Endothelial cell of umbilical vein (primary cell): ENCODE data around the gene COQ2. TPM values are rescaled to one million over a fixed set of nuclear protein-coding genes. Genes with fewer than 3 reads are reported as not detected.

Experiments
- BruUV-seq: library from RNA; stranded (reverse); fragments of 400-500 nt; replicated peaks from 2 replicates; lab custom pipeline; 2021; lab: Mats Ljungman, UMichigan
- CTCF ChIA-PET: fragments of 300-600, 350-600 bp; sonication (Branson Sonifier 250); formaldehyde crosslinking; loops from one replicate; lab custom pipeline; 2021; ENCODE audit warnings: antibody characterized with exemption, inconsistent platforms; lab: Charles Lee
- POLR2A ChIA-PET: fragments of 300-600, 350-600 bp; sonication (Branson Sonifier 250); formaldehyde crosslinking; loops from one replicate; lab custom pipeline; 2021; ENCODE audit warnings: antibody characterized with exemption, inconsistent platforms; lab: Charles Lee
- DNase-seq: peaks from one replicate; pipeline ENCODE4 v3.0.0-alpha.2; 2011; ENCODE audit warnings: low read depth, low spot score
- FAIRE-seq: peaks from 2 replicates; lab custom pipeline; 2011; peaks lifted over from hg19 to GRCh38; lab: Jason Lieb, UNC
- H2AFZ ChIP-seq: 2 replicates; pipeline ENCODE4 v1.6.0; 2012; ENCODE audit warnings: low read depth, low read length, control low read depth, inconsistent platforms
- H3K27ac ChIP-seq: 2 replicates; pipeline ENCODE4 v1.5.1; 2011; ENCODE audit warnings: low read depth, mild to moderate bottlenecking, control low read depth, low read length, moderate library complexity; ENCODE audit not compliant: insufficient read depth
- H3K27me3 ChIP-seq, 2 experiments: 2 replicates each; pipeline versions ENCODE4 v1.6.0 to v1.6.1; 2011; ENCODE audit warnings: low read length in 2 of 2, mixed read lengths in 1 of 2; ENCODE audit not compliant: control insufficient read depth in 2 of 2, insufficient read depth in 2 of 2
- H3K36me3 ChIP-seq, 2 experiments: 2 replicates in 1 of 2; 3 replicates in 1 of 2; pipeline ENCODE4 v1.5.1; 2011; ENCODE audit warnings: low read length in 2 of 2, mild to moderate bottlenecking in 1 of 2, moderate library complexity in 1 of 2; ENCODE audit not compliant: control insufficient read depth in 2 of 2, insufficient read depth in 2 of 2; ENCODE audit errors: extremely low read depth in 1 of 2
- H3K4me1 ChIP-seq: 3 replicates; pipeline ENCODE4 v1.5.1; 2011; ENCODE audit warnings: mild to moderate bottlenecking, low read length; ENCODE audit not compliant: control insufficient read depth, insufficient read depth; ENCODE audit errors: extremely low read depth
- H3K4me2 ChIP-seq: 2 replicates; pipeline ENCODE4 v1.6.1; 2011; ENCODE audit warnings: low read length, control low read depth, mixed read lengths; ENCODE audit not compliant: insufficient read depth
- H3K4me3 ChIP-seq, 3 experiments: fragments of 200-600 bp in 1 of 3; sonication (generic), shearing (Covaris generic) in 1 of 3; replicated peaks in 1 of 3; 2 replicates each; pipeline ENCODE4 v1.5.1; 2011 to 2016; ENCODE audit warnings: control low read depth in 3 of 3, low read length in 3 of 3, mild to moderate bottlenecking in 2 of 3, inconsistent platforms in 1 of 3, low read depth in 1 of 3, moderate library complexity in 1 of 3; ENCODE audit not compliant: insufficient read depth in 1 of 3
- H3K79me2 ChIP-seq: 2 replicates; pipeline ENCODE4 v1.6.0; 2012; ENCODE audit warnings: low read length, inconsistent platforms; ENCODE audit not compliant: control insufficient read depth, insufficient read depth
- H3K9ac ChIP-seq: replicated peaks from 2 replicates; pipeline ENCODE3; 2011; ENCODE audit warnings: low read length, control low read depth; ENCODE audit not compliant: insufficient read depth; ENCODE audit errors: extremely low read depth
- H3K9me1 ChIP-seq: replicated peaks from 3 replicates; pipeline ENCODE4 v1.6.0; 2011; ENCODE audit warnings: mild to moderate bottlenecking, low read length; ENCODE audit not compliant: control insufficient read depth, insufficient read depth; ENCODE audit errors: extremely low read depth
- H3K9me3 ChIP-seq: replicated peaks from 2 replicates; pipeline ENCODE4 v1.5.1; 2012; ENCODE audit warnings: low read length, inconsistent platforms; ENCODE audit not compliant: control insufficient read depth, insufficient read depth
- H4K20me1 ChIP-seq: replicated peaks from 2 replicates; pipeline ENCODE3; 2011; ENCODE audit warnings: mild to moderate bottlenecking, low read length; ENCODE audit not compliant: control insufficient read depth, insufficient read depth; ENCODE audit errors: extremely low read depth
- CTCF ChIP-seq, 2 donors: IDR thresholded peaks; 1 replicate in 1 of 2; 2 replicates in 1 of 2; pipeline ENCODE4 v1.5.1; 2011; ENCODE audit warnings: low read length in 2 of 2, mild to moderate bottlenecking in 2 of 2, moderate library complexity in 2 of 2, control low read depth in 1 of 2, inconsistent platforms in 1 of 2, low read depth in 1 of 2; ENCODE audit not compliant: insufficient read depth in 1 of 2; ENCODE audit errors: extremely low read depth in 1 of 2
- EZH2 ChIP-seq: IDR thresholded peaks from 2 replicates; pipeline ENCODE4 v1.6.1; 2012; ENCODE audit warnings: borderline replicate concordance, low read depth, mild to moderate bottlenecking, moderate library complexity, low read length, inconsistent platforms; ENCODE audit not compliant: severe bottlenecking
- FOS ChIP-seq: IDR thresholded peaks from 2 replicates; pipeline ENCODE4 v1.6.1; 2011; ENCODE audit warnings: mild to moderate bottlenecking, low read length, moderate library complexity, borderline replicate concordance; ENCODE audit not compliant: insufficient read depth
- GATA2 ChIP-seq: IDR thresholded peaks from 2 replicates; pipeline ENCODE4 v1.7.0; 2011; ENCODE audit warnings: low read depth, mild to moderate bottlenecking, moderate library complexity, mixed read lengths, low read length; ENCODE audit not compliant: insufficient read length, insufficient read depth
- JUN ChIP-seq: IDR thresholded peaks from 2 replicates; pipeline ENCODE4 v1.6.1; 2011; ENCODE audit warnings: borderline replicate concordance, low read depth; ENCODE audit not compliant: insufficient read length, insufficient read depth
- MAX ChIP-seq: IDR thresholded peaks from 2 replicates; pipeline ENCODE4 v1.6.1; 2011; ENCODE audit not compliant: insufficient read depth, insufficient read length
- MYC ChIP-seq: IDR thresholded peaks from one replicate; pipeline ENCODE4 v1.6.1; 2011; ENCODE audit warnings: mild to moderate bottlenecking, low read depth, low read length
- POLR2A ChIP-seq: IDR thresholded peaks from 2 replicates; pipeline ENCODE4 v1.6.1; 2012; ENCODE audit warnings: low read depth, mild to moderate bottlenecking, control low read depth, low read length
- POLR2AphosphoS5 ChIP-seq: IDR thresholded peaks from 2 replicates; pipeline ENCODE4 v1.6.1; 2012; ENCODE audit warnings: low read depth, mild to moderate bottlenecking, control low read depth, low read length, moderate library complexity; ENCODE audit not compliant: insufficient read depth
- dilution Hi-C: fragments of 300-500 bp; cut with MboI; formaldehyde crosslinking; loops from one replicate; pipeline ENCODE4 v1.15.0; 2019; ENCODE audit warnings: low sequenced_read_pairs; ENCODE audit not compliant: extremely low pct_ligation_motif_present
- intact Hi-C: fragments of 100-400 bp; cut with micrococcal nuclease; formaldehyde crosslinking; loops from one replicate; pipeline ENCODE4 v1.10.0; 2022
- polyA plus RNA-seq, 4 experiments: library from polyadenylated mRNA; depleted of rRNA in 3 of 4; stranded (reverse) in 3 of 4; unstranded in 1 of 4; fragments of >200 nt; gene quantifications; 2 replicates each; pipeline versions ENCODE4 v1.2.1 to v1.2.3, GENCODE V29; 2011 to 2012; ENCODE audit warnings: missing spikeins in 1 of 4
- total RNA-seq: library from RNA; stranded (reverse); gene quantifications from 2 replicates; pipeline ENCODE4 v1.2.3, GENCODE V29; 2021

The COQ2 gene
- total and polyA plus RNA-seq, 2 donors (not counting 3 experiments of a cell fraction or from before 2014, with no cell fraction given) = 25.5 to 28.0 TPM

DNA sequence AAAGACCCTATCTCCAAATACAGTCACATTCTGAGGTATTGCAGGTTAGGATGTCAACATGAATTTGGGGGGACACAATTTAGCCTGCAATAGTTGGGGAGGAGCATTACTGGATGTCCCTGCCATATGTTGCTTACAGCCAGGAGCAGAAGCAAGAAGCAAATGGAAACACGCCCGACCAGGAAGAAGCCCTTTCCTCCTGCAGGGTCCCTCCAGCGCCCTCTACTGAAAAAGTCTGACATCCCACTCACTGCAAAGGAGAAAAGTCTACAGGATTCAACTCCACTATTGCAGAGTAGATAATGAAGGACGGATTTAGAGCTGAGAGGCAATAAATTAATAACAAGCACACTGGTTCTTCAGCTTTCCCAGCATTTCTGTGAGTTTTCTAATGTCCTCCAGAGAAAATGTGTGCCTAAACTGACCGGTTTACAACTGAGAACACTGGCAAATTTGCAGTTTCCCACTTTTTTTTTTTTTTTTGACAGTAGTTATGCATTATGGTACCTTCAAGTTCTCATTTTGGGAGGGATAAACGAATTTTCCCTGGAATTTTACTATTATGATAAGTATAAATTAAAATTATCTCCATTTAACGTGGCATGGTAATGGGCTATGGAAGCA lies 31.7 kb downstream of the COQ2 start:
- ChIA-PET POLR2A (no interaction called here), CTCF (interaction anchor here (0.6 to 4.9 kb wide), 28 partner anchors 7 to 241 kb away, joined by 3 to 84 read pairs (median 4); partner anchors contain the start of gene COQ2)
- no TSS peak for BruUV-seq
- Histone ChIP-seq H3K4me3 (no peak overlapping the region), H2AFZ (peak overlapping the region; percentile 77), H3K27ac (no peak overlapping the region), H3K4me2 (no peak overlapping the region), H3K79me2 (no peaks in the 10 kb centered on the region), H3K4me1 (peaks cover 32% of the 10 kb centered on the region), H3K36me3 (no peaks in the 10 kb centered on the region), H3K9ac (no peak overlapping the region), H3K27me3 (no peaks in the 10 kb centered on the region), H4K20me1 (no peaks in the 10 kb centered on the region), H3K9me1 (no peaks in the 10 kb centered on the region), H3K9me3 (no peaks in the 10 kb centered on the region)
- intact Hi-C loops = loop anchor here (1.0 to 10.0 kb wide), 5 partner anchors 46 to 458 kb away; partner anchors contain the start of gene SCD5
- peak; percentile 79 for FAIRE-seq
- TF ChIP-seq EZH2 (no peak), CTCF (IDR thresholded peaks at IDR 0.05; ENCODE audit: extremely low read depth in 1 of 2, insufficient read depth in 1 of 2, low read depth in 1 of 2, low read length in 2 of 2) (peak; percentile 74 to 84)
- dilution Hi-C loops = no loop called here
- DNase-seq = peak; percentile 81

DNA sequence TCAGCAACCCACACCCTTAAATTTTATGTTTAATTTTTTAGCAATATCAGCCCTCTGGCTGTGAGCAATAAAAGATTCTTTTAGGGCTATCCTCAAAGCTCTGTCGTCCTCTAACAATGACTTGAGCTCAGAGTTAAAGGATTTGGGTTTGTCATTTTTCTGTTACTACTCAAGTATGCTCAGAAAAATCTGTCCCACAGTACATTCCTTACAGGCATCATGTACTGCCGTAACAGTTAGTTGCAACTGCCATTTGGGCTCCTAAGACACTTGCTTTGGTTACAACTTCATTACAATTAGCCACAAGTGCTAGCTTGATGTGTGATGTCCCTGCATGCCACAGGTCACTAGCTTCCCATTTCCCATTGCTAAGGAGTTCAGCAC lies 33.2 kb downstream of the COQ2 start:
- H3K9ac ChIP-seq = no peak overlapping the region
- BruUV-seq = no TSS peak
- H3K79me2 ChIP-seq = no peaks in the 10 kb centered on the region
- TF ChIP-seq GATA2 (no peak), POLR2AphosphoS5 (no peak), FOS (no peak), POLR2A (no peak), MYC (no peak), MAX (no peak), CTCF (IDR thresholded peaks at IDR 0.05; ENCODE audit: extremely low read depth in 1 of 2, insufficient read depth in 1 of 2, low read depth in 1 of 2, low read length in 2 of 2) (no peak), JUN (no peak), EZH2 (no peak)
- no peaks in the 10 kb centered on the region for H3K36me3 ChIP-seq
- intact Hi-C loops = loop anchor here (10.0 kb wide), 1 partner anchor 457 kb away; the partner anchor contains the start of gene SCD5
- peaks cover 22% of the 10 kb centered on the region for H3K4me1 ChIP-seq
- H3K4me3 ChIP-seq = no peak overlapping the region
- no peak overlapping the region for H2AFZ ChIP-seq
- no peak for DNase-seq
- ChIA-PET POLR2A (no interaction called here), CTCF (interaction anchor here (0.7 to 4.9 kb wide), 20 partner anchors 8 to 206 kb away, joined by 3 to 84 read pairs (median 4); no protein-coding TSS in a partner anchor)
- no peaks in the 10 kb centered on the region for H3K9me1 ChIP-seq
- no peak overlapping the region for H3K27ac ChIP-seq
- FAIRE-seq = no peak
- H3K27me3 ChIP-seq = no peaks in the 10 kb centered on the region
- no peaks in the 10 kb centered on the region for H4K20me1 ChIP-seq
- no peaks in the 10 kb centered on the region for H3K9me3 ChIP-seq
- no peak overlapping the region for H3K4me2 ChIP-seq
- dilution Hi-C loops = no loop called here
